ENCODE data around the gene EPHB1. TPM values are rescaled to one million over a fixed set of nuclear protein-coding genes. Genes with fewer than 3 reads are reported as not detected.

Gene EPHB1
- total RNA-seq, 1 experiment from 2014 or later = 2.8 TPM

DNA sequence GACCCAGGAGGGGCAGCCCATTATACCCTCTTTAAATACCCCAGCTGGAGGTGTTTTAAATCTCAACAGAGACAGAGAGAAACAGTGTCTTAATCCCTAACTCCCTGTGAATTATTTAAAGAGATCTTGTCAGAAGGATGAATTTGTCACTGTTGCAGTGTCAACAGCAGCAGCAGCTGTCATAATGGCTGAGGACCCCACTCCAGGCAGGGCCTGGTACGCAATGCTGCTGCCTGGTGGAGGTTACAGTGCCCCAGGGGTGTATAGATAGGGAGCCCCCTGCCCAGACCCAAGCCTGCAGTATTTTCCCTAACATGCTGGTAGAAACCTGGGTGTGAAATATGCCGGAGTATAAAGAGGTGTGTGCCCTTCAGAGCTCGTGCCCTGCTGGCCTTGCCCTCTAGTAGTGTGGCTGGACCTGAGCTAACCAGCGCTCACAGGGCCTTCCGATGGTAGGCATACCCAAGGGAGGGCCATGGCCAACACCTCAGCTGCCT lies 143.0 kb downstream of the EPHB1 start:
- no CpG with 5 or more reads among the region's 5 CpGs for WGBS (ENCODE audit: extremely low coverage, insufficient read length, low lambda C conversion rate)
- Histone ChIP-seq H3K18ac (ENCODE audit: insufficient read length, low read depth, low read length) (no peak overlapping the region), H3T11ph (ENCODE audit: low read length) (no peak overlapping the region), H3K27me3 (ENCODE audit: insufficient read depth, low read length) (no peaks in the 10 kb centered on the region), H4K8ac (replicated peaks; ENCODE audit: insufficient read length, low read depth, low read length) (no peak overlapping the region), H4K5ac (ENCODE audit: insufficient read length, low read depth, low read length) (no peak overlapping the region), H3K9me3 (ENCODE audit: control insufficient read depth, low read depth, low read length) (no peaks in the 10 kb centered on the region), H3K14ac (ENCODE audit: insufficient read depth, low read length) (no peak overlapping the region), H3K4ac (ENCODE audit: low read depth, low read length) (no peak overlapping the region), H3K4me1 (ENCODE audit: insufficient read depth, low read length) (peaks cover 3% of the 10 kb centered on the region; the same call in 1 of the 2 replicates), H3K23me2 (ENCODE audit: insufficient read length, low read depth, low read length, poor library complexity, severe bottlenecking) (no peaks in the 10 kb centered on the region), H2BK12ac (ENCODE audit: insufficient read length, low read depth, low read length) (no peak overlapping the region), H4K20me1 (ENCODE audit: control insufficient read depth, insufficient read depth, insufficient read length) (no peaks in the 10 kb centered on the region), H3K79me2 (ENCODE audit: insufficient read depth, low read length) (no peaks in the 10 kb centered on the region), H2BK120ac (ENCODE audit: low read depth, low read length, poor library complexity, severe bottlenecking) (no peak overlapping the region), H2BK5ac (ENCODE audit: insufficient read length, low read length) (no peak overlapping the region), H3K9ac (ENCODE audit: extremely low read depth, insufficient read length, low read length) (no peak overlapping the region), H2BK15ac (ENCODE audit: low read depth, low read length) (no peak overlapping the region), H3K79me1 (ENCODE audit: insufficient read depth, low read depth, low read length, poor library complexity, severe bottlenecking) (no peaks in the 10 kb centered on the region), H3K4me2 (ENCODE audit: insufficient read depth, insufficient read length, low read length) (no peak overlapping the region), H3K56ac (ENCODE audit: insufficient read length, low read depth, low read length) (no peak overlapping the region), H2AK5ac (ENCODE audit: insufficient read length, low read length) (no peak overlapping the region), H3K23ac (ENCODE audit: insufficient read length, low read depth, low read length) (no peak overlapping the region), H3K27ac (ENCODE audit: insufficient read length, low read depth, low read length) (no peak overlapping the region), H4K91ac (ENCODE audit: insufficient read length, low read depth, low read length) (no peak overlapping the region), H2BK20ac (ENCODE audit: low read depth, low read length, poor library complexity, severe bottlenecking) (no peak overlapping the region), H2AFZ (ENCODE audit: low read length) (no peak overlapping the region)
- H3K27ac Mint-ChIP-seq = peak overlapping the region; percentile 45 to 70 (median 60); a peak in 4 of 7 replicates
- TF ChIP-seq, protein P1, sequence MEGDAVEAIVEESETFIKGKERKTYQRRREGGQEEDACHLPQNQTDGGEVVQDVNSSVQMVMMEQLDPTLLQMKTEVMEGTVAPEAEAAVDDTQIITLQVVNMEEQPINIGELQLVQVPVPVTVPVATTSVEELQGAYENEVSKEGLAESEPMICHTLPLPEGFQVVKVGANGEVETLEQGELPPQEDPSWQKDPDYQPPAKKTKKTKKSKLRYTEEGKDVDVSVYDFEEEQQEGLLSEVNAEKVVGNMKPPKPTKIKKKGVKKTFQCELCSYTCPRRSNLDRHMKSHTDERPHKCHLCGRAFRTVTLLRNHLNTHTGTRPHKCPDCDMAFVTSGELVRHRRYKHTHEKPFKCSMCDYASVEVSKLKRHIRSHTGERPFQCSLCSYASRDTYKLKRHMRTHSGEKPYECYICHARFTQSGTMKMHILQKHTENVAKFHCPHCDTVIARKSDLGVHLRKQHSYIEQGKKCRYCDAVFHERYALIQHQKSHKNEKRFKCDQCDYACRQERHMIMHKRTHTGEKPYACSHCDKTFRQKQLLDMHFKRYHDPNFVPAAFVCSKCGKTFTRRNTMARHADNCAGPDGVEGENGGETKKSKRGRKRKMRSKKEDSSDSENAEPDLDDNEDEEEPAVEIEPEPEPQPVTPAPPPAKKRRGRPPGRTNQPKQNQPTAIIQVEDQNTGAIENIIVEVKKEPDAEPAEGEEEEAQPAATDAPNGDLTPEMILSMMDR (conservative IDR thresholded peaks at IDR 0.05) = no peak
- no peaks in the 10 kb centered on the region; a peak in 2 of 5 replicates for H3K9me3 Mint-ChIP-seq
- DNase-seq = no peak
- H3K36me3 Mint-ChIP-seq (ENCODE audit: insufficient read depth in 1 of 3, low read depth in 3 of 3) = no peaks in the 10 kb centered on the region
- peaks cover 56% of the 10 kb centered on the region for H3K27me3 Mint-ChIP-seq (ENCODE audit: low read depth)
- peak overlapping the region in 1 of 2 experiments; percentile 21; a peak in 1 of 5 replicates for H3K4me3 Mint-ChIP-seq
- peaks cover 59 to 72% of the 10 kb centered on the region in 2 experiments for H3K4me1 Mint-ChIP-seq

Measured in H9 (cell line).